ENCODE results near the gene LRRC3C.
"Not testable (repeated sequence)": the region's sequence is repeated elsewhere in the genome, so short reads cannot be mapped to it uniquely, and the experiment has no call there.

LRRC3C gene

GRCh38 chr17:39927101-39927928 is at the start of gene LRRC3C, which contains the start of gene ORMDL3:
TSS of gene LRRC3C (plus strand) at chr17:39927732. CDS start at chr17:39941524, 13,792 bp downstream.
TSS of gene ORMDL3 (minus strand) at chr17:39927601. CDS start at chr17:39924203, 3,398 bp downstream.
- peak; percentile 95 for DNase-seq

- not testable (repeated sequence) for DNase-seq
Observed at GRCh38 chr17:39886102-39886501, 41.4 kb upstream of the LRRC3C start.

GRCh38 chr17:39887078-39887477 is 40.5 kb upstream of the LRRC3C start:
- no peak for DNase-seq

- no peak for DNase-seq
Observed at GRCh38 chr17:39889200-39889599, 38.3 kb upstream of the LRRC3C start.

GRCh38 chr17:39894681-39895376 is 32.7 kb upstream of the LRRC3C start:
- DNase-seq, result no peak

GRCh38 chr17:39898088-39898487 is 29.4 kb upstream of the LRRC3C start:
- no peak for DNase-seq

- DNase-seq, result no peak
Observed at GRCh38 chr17:39899215-39899614, 28.3 kb upstream of the LRRC3C start.

GRCh38 chr17:39902027-39902426 is 25.5 kb upstream of the LRRC3C start:
- DNase-seq, result not testable (repeated sequence)

GRCh38 chr17:39903158-39903884 is 24.2 kb upstream of the LRRC3C start:
- no peak for DNase-seq

- no peak for DNase-seq
Observed at GRCh38 chr17:39904990-39905288, 22.6 kb upstream of the LRRC3C start.

GRCh38 chr17:39908789-39909352 is 18.7 kb upstream of the LRRC3C start:
- DNase-seq, result no peak

- no peak for DNase-seq
Observed at GRCh38 chr17:39913989-39914388, 13.5 kb upstream of the LRRC3C start.

- DNase-seq, result no peak
Observed at GRCh38 chr17:39915559-39915958, 12.0 kb upstream of the LRRC3C start.

GRCh38 chr17:39916918-39917317 is 10.6 kb upstream of the LRRC3C start:
- no peak for DNase-seq

- DNase-seq, result no peak
Observed at GRCh38 chr17:39919087-39919683, 8.3 kb upstream of the LRRC3C start.

- peak; percentile 72 for DNase-seq
Observed at GRCh38 chr17:39920218-39921210, 7.0 kb upstream of the LRRC3C start.

GRCh38 chr17:39921323-39921722 is 6.2 kb upstream of the LRRC3C start:
- DNase-seq, result peak; percentile 48

GRCh38 chr17:39922006-39922405 is 5.5 kb upstream of the LRRC3C start:
- DNase-seq, result no peak

- no peak for DNase-seq
Observed at GRCh38 chr17:39923230-39923629, 4.3 kb upstream of the LRRC3C start.

GRCh38 chr17:39923836-39924690 is 3.5 kb upstream of the LRRC3C start:
- no peak for DNase-seq

- no peak for DNase-seq
Observed at GRCh38 chr17:39924691-39925055, 2.9 kb upstream of the LRRC3C start.
